Kidney (tissue), 14 donors: ENCODE data around the gene GNA12. TPM values are rescaled to one million over a fixed set of nuclear protein-coding genes. Genes with fewer than 3 reads are reported as not detected.

Source experiments
- DNase-seq, 5 donors: peaks; one replicate each; pipeline ENCODE4 v3.0.0-alpha.2; 2013 to 2020
- FAIRE-seq: peaks from 2 replicates; lab custom pipeline; 2012; peaks lifted over from hg19 to GRCh38; lab: Jason Lieb, UNC
- H3K27ac ChIP-seq, 2 donors: one replicate each; pipeline ENCODE4 v1.7.0; 2013; ENCODE audit warnings: low read depth in 2 of 2, low read length in 2 of 2, inconsistent platforms in 1 of 2
- H3K27me3 ChIP-seq: one replicate; pipeline ENCODE4 v1.7.1; 2013; ENCODE audit warnings: low read length, inconsistent platforms; ENCODE audit not compliant: control insufficient read depth, insufficient read depth
- H3K36me3 ChIP-seq, 3 donors: one replicate each; pipeline versions ENCODE4 v1.7.0 to v1.7.1; 2013; ENCODE audit warnings: low read length in 3 of 3, control low read depth in 1 of 3, inconsistent platforms in 1 of 3; ENCODE audit not compliant: insufficient read depth in 3 of 3, control insufficient read depth in 2 of 3
- H3K4me1 ChIP-seq, 3 donors: one replicate each; pipeline versions ENCODE4 v1.7.0 to v1.7.1; 2013; ENCODE audit warnings: low read length in 3 of 3, inconsistent platforms in 1 of 3, low read depth in 1 of 3; ENCODE audit not compliant: control insufficient read depth in 2 of 3, insufficient read depth in 2 of 3
- H3K4me3 ChIP-seq, 3 donors: one replicate each; pipeline versions ENCODE4 v1.7.0 to v1.8.1; 2013; ENCODE audit warnings: low read length in 3 of 3, control low read depth in 1 of 3, inconsistent platforms in 1 of 3
- H3K9ac ChIP-seq, 3 donors: one replicate each; pipeline versions ENCODE4 v1.7.0 to v1.7.1; 2013; ENCODE audit warnings: low read length in 3 of 3, control low read depth in 1 of 3, inconsistent platforms in 1 of 3
- H3K9me3 ChIP-seq, 3 donors: one replicate each; pipeline versions ENCODE4 v1.7.0 to v1.7.1; 2013; ENCODE audit warnings: low read length in 3 of 3, control low read depth in 1 of 3, inconsistent platforms in 1 of 3; ENCODE audit not compliant: control insufficient read depth in 2 of 3, insufficient read depth in 1 of 3
- CTCF ChIP-seq: IDR thresholded peaks from 3 replicates; pipeline ENCODE4 v1.5.1; 2012; ENCODE audit warnings: mild to moderate bottlenecking, moderate library complexity, borderline replicate concordance; ENCODE audit not compliant: insufficient read depth; ENCODE audit errors: extremely low read depth
- intact Hi-C: fragments of 100-400 bp; cut with DNase I; formaldehyde crosslinking; loops from one replicate; pipeline ENCODE4 v1.11.1; 2022
- polyA plus RNA-seq: library from polyadenylated mRNA; stranded (reverse); fragments of 350-450 nt; fragmentation: Illumina TruSeq; extraction: RNeasy Lipid Tissue Mini Kit (QIAGEN cat#74804); gene quantifications from one replicate; pipeline ENCODE4 v1.2.3, GENCODE V29; 2014; ENCODE audit warnings: low read depth, low replicate concordance; ENCODE audit not compliant: insufficient read depth
- total RNA-seq: library from RNA; stranded (reverse); fragmentation: NEBNext Ultra II Directional; extraction: Animal tissue kit (Norgen Biotek cat#: 25700); gene quantifications from one replicate; pipeline ENCODE4 v1.2.1, GENCODE V29; 2021
- donor health status: control.
- donor health status: control.
- donor health status: control.
- donor health status: control.
- donor health status: control.
- donor health status: DM: yes; HTN: yes; CAD: no.
- donor health status: Normal renal cell carcinoma (clear cell type).

Gene GNA12
- total and polyA plus RNA-seq, 2 donors from 2014 or later: 16.5 to 41.1 TPM

- Histone ChIP-seq H3K9ac (no peak overlapping the region), H3K27ac (no peak overlapping the region), H3K27me3 (peaks cover 8% of the 10 kb centered on the region), H3K4me1 (peaks cover 0 to 8% (median 0%) of the 10 kb centered on the region in 3 donors), H3K4me3 (no peak overlapping the region), H3K36me3 (no peaks in the 10 kb centered on the region), H3K9me3 (no peaks in the 10 kb centered on the region)
- FAIRE-seq (no peak), DNase-seq (no peak)
- intact Hi-C loops: no loop called here
- TF ChIP-seq CTCF: no peak
Observed at GRCh38 chr7:2686101-2686500, 158.0 kb downstream of the GNA12 start.

DNA sequence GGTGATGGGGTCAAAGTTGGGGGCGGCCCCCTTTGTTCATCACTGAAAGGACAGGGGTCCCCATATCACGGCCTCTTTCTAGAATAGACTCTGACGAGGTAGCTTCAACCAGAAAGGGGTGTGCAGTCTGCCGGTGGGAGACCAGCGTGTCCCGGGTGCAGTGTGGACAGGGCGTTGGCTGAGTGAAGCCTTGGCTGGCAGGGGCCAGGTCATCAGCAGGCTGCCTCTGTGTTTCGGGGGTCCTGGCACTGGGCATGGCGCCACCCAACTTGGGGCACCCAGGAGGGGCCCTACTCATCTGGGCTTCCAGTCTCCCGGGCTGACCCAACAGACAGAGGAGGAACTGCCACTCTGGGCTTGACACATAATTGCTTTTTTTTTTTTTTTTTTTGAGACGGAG is 159.6 kb downstream of the GNA12 start:
- peaks cover 4% of the 10 kb centered on the region for H3K27me3 ChIP-seq
- no peaks in the 10 kb centered on the region for H3K9me3 ChIP-seq
- H3K9ac ChIP-seq: no peak overlapping the region
- no peak overlapping the region for H3K4me3 ChIP-seq
- intact Hi-C loops: no loop called here
- peaks cover 0 to 8% (median 0%) of the 10 kb centered on the region in 3 donors for H3K4me1 ChIP-seq
- no peaks in the 10 kb centered on the region for H3K36me3 ChIP-seq
- DNase-seq (peak in 1 of 5 donors; percentile 64), FAIRE-seq (no peak)
- H3K27ac ChIP-seq: no peak overlapping the region
- no peak for TF ChIP-seq CTCF

GRCh38 chr7:2681929-2682799 is 161.9 kb downstream of the GNA12 start:
- FAIRE-seq: no peak
- no peaks in the 10 kb centered on the region for H3K36me3 ChIP-seq
- peak in 1 of 5 donors; percentile 62 for DNase-seq
- intact Hi-C loops: no loop called here
- no peak for TF ChIP-seq CTCF
- H3K4me3 ChIP-seq: no peak overlapping the region
- no peaks in the 10 kb centered on the region for H3K27me3 ChIP-seq
- H3K27ac ChIP-seq: no peak overlapping the region
- no peak overlapping the region for H3K9ac ChIP-seq
- no peaks in the 10 kb centered on the region for H3K4me1 ChIP-seq
- H3K9me3 ChIP-seq: no peaks in the 10 kb centered on the region
